C4-2B (cell line): Measurements from ENCODE around the gene HCFC1.

Experiments used
- CTCF ChIP-seq: fragments of 450-650 bp; conservative IDR thresholded peaks from 2 replicates; pipeline ENCODE4 v1.5.1; 2017; ENCODE audit warnings: mild to moderate bottlenecking
- ZFX ChIP-seq: fragments of 450-650 bp; IDR thresholded peaks from 2 replicates; pipeline ENCODE4 v1.6.1; 2017

- TF ChIP-seq CTCF (no peak), ZFX (no peak)
These were observed 2.9 kb downstream of the HCFC1 start for GRCh38 chrX:153968754-153969124.
